ENCODE measurements around the gene SCN9A. TPM values are rescaled to one million over a fixed set of nuclear protein-coding genes. Genes with fewer than 3 reads are reported as not detected.
"Not testable (repeated sequence)": the region's sequence is repeated elsewhere in the genome, so short reads cannot be mapped to it uniquely, and the experiment has no call there.

SCN9A gene
- total RNA-seq, 2 donors from 2014 or later = 6.4 to 12.0 TPM

GRCh38 chr2:166413255-166413654, 37.5 kb upstream of the SCN9A start:
- no peak for DNase-seq
- H3K9me3 ChIP-seq = no peaks in the 10 kb centered on the region
- H3K4me3 ChIP-seq = no peak overlapping the region
- TF ChIP-seq, protein P1, sequence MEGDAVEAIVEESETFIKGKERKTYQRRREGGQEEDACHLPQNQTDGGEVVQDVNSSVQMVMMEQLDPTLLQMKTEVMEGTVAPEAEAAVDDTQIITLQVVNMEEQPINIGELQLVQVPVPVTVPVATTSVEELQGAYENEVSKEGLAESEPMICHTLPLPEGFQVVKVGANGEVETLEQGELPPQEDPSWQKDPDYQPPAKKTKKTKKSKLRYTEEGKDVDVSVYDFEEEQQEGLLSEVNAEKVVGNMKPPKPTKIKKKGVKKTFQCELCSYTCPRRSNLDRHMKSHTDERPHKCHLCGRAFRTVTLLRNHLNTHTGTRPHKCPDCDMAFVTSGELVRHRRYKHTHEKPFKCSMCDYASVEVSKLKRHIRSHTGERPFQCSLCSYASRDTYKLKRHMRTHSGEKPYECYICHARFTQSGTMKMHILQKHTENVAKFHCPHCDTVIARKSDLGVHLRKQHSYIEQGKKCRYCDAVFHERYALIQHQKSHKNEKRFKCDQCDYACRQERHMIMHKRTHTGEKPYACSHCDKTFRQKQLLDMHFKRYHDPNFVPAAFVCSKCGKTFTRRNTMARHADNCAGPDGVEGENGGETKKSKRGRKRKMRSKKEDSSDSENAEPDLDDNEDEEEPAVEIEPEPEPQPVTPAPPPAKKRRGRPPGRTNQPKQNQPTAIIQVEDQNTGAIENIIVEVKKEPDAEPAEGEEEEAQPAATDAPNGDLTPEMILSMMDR (IDR thresholded peaks at IDR 0.05) = no peak
- no peaks in the 10 kb centered on the region for H3K4me1 ChIP-seq
- H3K36me3 ChIP-seq = no peaks in the 10 kb centered on the region
- intact Hi-C loops (cut with DNase I) = no loop called here
- H3K27me3 ChIP-seq = no peaks in the 10 kb centered on the region
- H3K9ac ChIP-seq (ENCODE audit: low read depth in 2 of 2, low read length in 2 of 2) = no peak overlapping the region
- no peak overlapping the region for H3K27ac ChIP-seq

DNA sequence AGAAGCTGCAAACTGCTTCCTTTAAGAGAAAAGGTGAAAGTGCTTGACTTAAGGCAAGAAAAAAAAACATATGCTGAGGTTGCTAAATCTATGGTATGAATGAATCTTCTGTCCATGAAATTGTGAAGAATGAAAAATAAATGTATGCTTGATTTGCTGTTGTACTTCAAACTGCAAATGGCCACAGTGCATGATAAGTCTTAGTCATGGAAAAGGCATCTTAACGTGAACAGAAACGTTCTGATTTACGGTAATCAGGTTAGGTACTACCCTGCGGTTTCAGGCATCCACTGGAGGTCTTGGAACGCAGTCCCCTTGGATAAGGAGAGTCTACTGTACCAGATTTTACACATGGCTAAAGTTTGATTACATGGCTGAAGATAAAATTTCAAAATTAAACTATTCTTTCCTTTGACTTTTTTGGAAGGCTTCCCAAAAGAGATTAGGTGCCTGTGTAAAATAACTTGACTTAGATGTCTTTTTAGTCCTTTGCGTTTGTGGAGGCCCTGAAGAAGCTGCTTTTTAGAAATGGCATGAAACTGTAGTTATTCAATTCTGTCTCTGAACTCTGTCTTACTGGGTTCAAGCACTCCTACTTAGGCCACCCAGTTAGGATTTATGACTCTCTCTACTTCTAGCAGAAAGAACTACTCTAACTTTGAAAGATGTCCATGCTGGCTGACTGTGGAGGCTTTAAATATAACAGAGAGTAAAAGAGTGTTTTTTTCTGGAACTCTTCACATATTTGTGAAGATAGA, 35.9 kb upstream of the SCN9A start:
- TF ChIP-seq, protein P1 (IDR thresholded peaks at IDR 0.05) = no peak
- no peaks in the 10 kb centered on the region for H3K4me1 ChIP-seq
- H3K36me3 ChIP-seq = no peaks in the 10 kb centered on the region
- no peak overlapping the region for H3K9ac ChIP-seq (ENCODE audit: low read depth in 2 of 2, low read length in 2 of 2)
- intact Hi-C loops (cut with DNase I) = no loop called here
- no peak overlapping the region for H3K4me3 ChIP-seq
- H3K9me3 ChIP-seq = no peaks in the 10 kb centered on the region
- no peak overlapping the region for H3K27ac ChIP-seq
- DNase-seq = no peak
- no peaks in the 10 kb centered on the region for H3K27me3 ChIP-seq

GRCh38 chr2:166410828-166411472, 35.2 kb upstream of the SCN9A start:
- TF ChIP-seq, protein P1 (IDR thresholded peaks at IDR 0.05) = no peak
- H3K9me3 ChIP-seq = no peaks in the 10 kb centered on the region
- intact Hi-C loops (cut with DNase I) = no loop called here
- no peak overlapping the region for H3K4me3 ChIP-seq
- no peaks in the 10 kb centered on the region for H3K36me3 ChIP-seq
- H3K27me3 ChIP-seq = no peaks in the 10 kb centered on the region
- no peak overlapping the region for H3K27ac ChIP-seq
- no peak overlapping the region for H3K9ac ChIP-seq (ENCODE audit: low read depth in 2 of 2, low read length in 2 of 2)
- H3K4me1 ChIP-seq = no peaks in the 10 kb centered on the region
- no peak for DNase-seq

DNA sequence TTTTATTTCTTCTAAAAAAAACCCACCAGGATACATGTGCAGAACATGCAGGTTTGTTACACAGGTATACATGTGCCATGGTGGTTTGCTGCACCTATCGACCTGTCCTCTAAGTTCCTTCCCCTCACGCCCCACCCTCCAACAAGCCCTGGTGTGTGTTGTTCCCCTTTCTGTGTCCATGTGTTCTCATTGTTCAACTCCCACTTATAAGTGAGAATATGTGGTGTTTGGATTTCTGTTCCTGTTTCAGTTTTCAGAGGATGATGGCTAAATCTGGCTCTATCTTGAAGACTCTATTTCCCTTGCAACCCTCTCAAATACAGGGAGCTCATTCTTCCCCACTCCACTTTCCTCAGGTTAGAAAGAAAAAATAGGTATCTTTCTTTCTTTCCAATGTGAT, 32.0 kb upstream of the SCN9A start:
- H3K27ac ChIP-seq; H3K36me3 ChIP-seq; H3K9me3 ChIP-seq; intact Hi-C loops (cut with DNase I); H3K4me3 ChIP-seq; DNase-seq; H3K27me3 ChIP-seq; H3K9ac ChIP-seq (ENCODE audit: low read depth in 2 of 2, low read length in 2 of 2); H3K4me1 ChIP-seq: not testable (repeated sequence)

DNA sequence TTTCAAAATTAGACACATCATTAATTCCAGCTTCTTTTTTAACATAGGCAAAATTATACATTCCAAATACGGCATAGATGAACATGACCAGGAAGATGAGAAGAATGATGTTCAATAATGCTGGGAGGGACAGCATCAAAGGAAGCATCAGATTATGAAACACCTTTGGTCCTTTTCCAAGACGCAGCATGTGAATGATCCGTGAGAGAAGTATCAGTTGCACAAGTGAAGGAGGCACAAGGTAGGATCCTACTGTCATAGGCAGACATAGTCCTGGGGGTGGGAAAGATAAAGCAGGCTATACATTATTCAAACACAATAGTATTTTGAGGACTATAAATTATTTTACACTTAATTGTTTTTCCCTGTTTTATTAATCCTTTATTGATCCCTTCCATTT, 30.6 kb upstream of the SCN9A start:
- TF ChIP-seq, protein P1 (IDR thresholded peaks at IDR 0.05) = no peak
- no peak overlapping the region for H3K9ac ChIP-seq (ENCODE audit: low read depth in 2 of 2, low read length in 2 of 2)
- intact Hi-C loops (cut with DNase I) = no loop called here
- no peaks in the 10 kb centered on the region for H3K9me3 ChIP-seq
- H3K4me3 ChIP-seq = no peak overlapping the region
- H3K27ac ChIP-seq = no peak overlapping the region
- no peaks in the 10 kb centered on the region for H3K36me3 ChIP-seq
- H3K4me1 ChIP-seq = no peaks in the 10 kb centered on the region
- no peak for DNase-seq
- H3K27me3 ChIP-seq = no peaks in the 10 kb centered on the region

DNA sequence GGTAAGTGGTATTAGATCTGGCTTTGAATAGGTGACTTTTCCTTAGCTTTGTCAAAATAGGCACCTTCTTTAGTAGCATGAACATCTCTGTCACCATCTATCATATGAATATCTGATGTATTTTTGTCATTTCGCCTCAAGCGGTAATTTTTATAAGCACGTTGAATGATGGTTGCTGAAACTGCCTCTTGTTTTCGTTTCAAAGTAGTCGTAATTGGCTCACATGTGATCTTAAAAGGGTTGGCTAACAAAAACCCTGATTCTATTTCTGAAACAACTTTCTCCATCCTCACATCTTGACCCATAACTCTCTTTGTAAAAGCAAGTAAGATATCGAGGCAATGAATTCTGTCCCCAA, 29.8 kb upstream of the SCN9A start:
- no peak for DNase-seq
- no peaks in the 10 kb centered on the region for H3K4me1 ChIP-seq
- H3K9me3 ChIP-seq = no peaks in the 10 kb centered on the region
- H3K27me3 ChIP-seq = no peaks in the 10 kb centered on the region
- no peak overlapping the region for H3K27ac ChIP-seq
- TF ChIP-seq, protein P1 (IDR thresholded peaks at IDR 0.05) = no peak
- intact Hi-C loops (cut with DNase I) = no loop called here
- no peaks in the 10 kb centered on the region for H3K36me3 ChIP-seq
- no peak overlapping the region for H3K9ac ChIP-seq (ENCODE audit: low read depth in 2 of 2, low read length in 2 of 2)
- H3K4me3 ChIP-seq = no peak overlapping the region

Measured in colonic mucosa (tissue), 4 donors.